ENCODE measurements around the gene SLC2A4RG. TPM values are rescaled to one million over a fixed set of nuclear protein-coding genes. Genes with fewer than 3 reads are reported as not detected.

SLC2A4RG gene
- total RNA-seq, 2 experiments from 2014 or later = 123 to 125 TPM

DNA sequence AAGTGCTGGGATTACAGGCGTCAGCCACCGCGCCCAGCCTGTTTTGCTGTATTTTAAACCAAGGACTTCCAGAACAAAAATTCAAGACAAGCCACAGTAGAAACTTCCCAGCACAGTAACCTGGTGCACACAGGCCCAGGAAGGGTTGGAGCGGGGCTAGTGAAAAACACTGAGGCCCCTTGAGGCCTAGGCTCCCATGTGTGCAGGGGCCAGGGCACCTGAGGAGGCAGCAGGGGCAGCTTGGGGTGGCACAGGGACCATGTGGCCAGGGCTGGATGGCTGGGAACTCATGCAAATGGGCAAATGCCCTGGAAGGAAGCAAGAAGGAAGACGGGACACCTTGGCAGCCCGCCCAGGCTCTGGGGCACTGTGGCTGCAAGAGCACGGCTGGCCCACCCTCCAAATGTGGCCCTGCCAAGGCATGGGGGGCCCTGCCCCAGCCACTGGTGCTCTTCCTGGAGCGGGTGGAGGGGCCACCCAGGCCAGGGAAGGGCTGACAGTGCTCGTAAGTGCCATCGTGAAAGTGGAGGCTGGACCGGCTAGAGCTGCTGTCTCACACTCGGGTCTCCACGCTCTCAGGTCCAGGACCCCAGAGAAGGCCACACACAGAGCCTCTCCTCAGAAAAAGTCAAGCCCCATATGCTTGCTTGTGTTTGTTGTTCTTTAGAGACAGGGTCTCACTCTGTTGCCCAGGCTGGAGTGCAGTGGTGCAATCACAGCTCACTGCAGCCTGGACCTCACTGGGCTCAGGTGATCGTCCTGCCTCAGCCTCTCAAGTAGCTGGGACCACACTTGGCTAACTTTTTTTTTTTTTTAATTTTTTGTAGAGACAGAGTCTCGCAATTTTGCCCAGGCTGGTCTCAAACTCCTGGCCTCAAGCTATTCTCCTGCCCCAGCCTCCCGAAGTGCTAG, 10.3 kb downstream of the SLC2A4RG start:
- ChIA-PET POLR2A (interaction anchor here (2.6 to 4.9 kb wide), 2 partner anchors 12 to 43 kb away, joined by 18 to 118 read pairs; partner anchors contain the start of genes ARFRP1, LIME1, SLC2A4RG and ZGPAT), CTCF (interaction anchor here (1.7 to 1.8 kb wide), 2 partner anchors 13 to 43 kb away, joined by 5 to 6 read pairs; partner anchors contain the start of gene LIME1)
- no peaks in the 10 kb centered on the region for H3K9me3 ChIP-seq (ENCODE audit: control insufficient read depth in 1 of 2, insufficient read depth in 1 of 2, low read length in 2 of 2)
- Mint-ChIP-seq H3K4me3 (no peak overlapping the region), H3K36me3 (ENCODE audit: low read depth) (no peaks in the 10 kb centered on the region), H3K27ac (peak overlapping the region; percentile 49), H3K4me1 (ENCODE audit: low read depth) (peaks cover 35% of the 10 kb centered on the region), H3K9me3 (no peaks in the 10 kb centered on the region), H3K27me3 (no peaks in the 10 kb centered on the region)
- intact Hi-C loops (cut with DNase I, micrococcal nuclease) = loop anchor here in 1 of 2 experiments (2.0 kb wide), 1 partner anchor 31 kb away; no protein-coding TSS in a partner anchor
- H3K4me1 ChIP-seq (ENCODE audit: insufficient read depth, low read length) = peaks cover 35% of the 10 kb centered on the region
- no peak overlapping the region for H3K4me3 ChIP-seq (ENCODE audit: low read length)
- no peak overlapping the region for H3K27ac ChIP-seq (ENCODE audit: low read depth in 1 of 2, low read length in 2 of 2)
- H3K36me3 ChIP-seq (ENCODE audit: insufficient read depth, low read length) = no peaks in the 10 kb centered on the region
- peak in 1 of 14 experiments; percentile 18 for DNase-seq
- no peak for ATAC-seq (ENCODE audit: poor library complexity)
- TF ChIP-seq, protein P1, sequence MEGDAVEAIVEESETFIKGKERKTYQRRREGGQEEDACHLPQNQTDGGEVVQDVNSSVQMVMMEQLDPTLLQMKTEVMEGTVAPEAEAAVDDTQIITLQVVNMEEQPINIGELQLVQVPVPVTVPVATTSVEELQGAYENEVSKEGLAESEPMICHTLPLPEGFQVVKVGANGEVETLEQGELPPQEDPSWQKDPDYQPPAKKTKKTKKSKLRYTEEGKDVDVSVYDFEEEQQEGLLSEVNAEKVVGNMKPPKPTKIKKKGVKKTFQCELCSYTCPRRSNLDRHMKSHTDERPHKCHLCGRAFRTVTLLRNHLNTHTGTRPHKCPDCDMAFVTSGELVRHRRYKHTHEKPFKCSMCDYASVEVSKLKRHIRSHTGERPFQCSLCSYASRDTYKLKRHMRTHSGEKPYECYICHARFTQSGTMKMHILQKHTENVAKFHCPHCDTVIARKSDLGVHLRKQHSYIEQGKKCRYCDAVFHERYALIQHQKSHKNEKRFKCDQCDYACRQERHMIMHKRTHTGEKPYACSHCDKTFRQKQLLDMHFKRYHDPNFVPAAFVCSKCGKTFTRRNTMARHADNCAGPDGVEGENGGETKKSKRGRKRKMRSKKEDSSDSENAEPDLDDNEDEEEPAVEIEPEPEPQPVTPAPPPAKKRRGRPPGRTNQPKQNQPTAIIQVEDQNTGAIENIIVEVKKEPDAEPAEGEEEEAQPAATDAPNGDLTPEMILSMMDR (IDR thresholded peaks at IDR 0.05) = no peak
- H3K27me3 ChIP-seq (ENCODE audit: control insufficient read depth in 1 of 2, insufficient read depth in 2 of 2, low read length in 2 of 2) = no peaks in the 10 kb centered on the region

DNA sequence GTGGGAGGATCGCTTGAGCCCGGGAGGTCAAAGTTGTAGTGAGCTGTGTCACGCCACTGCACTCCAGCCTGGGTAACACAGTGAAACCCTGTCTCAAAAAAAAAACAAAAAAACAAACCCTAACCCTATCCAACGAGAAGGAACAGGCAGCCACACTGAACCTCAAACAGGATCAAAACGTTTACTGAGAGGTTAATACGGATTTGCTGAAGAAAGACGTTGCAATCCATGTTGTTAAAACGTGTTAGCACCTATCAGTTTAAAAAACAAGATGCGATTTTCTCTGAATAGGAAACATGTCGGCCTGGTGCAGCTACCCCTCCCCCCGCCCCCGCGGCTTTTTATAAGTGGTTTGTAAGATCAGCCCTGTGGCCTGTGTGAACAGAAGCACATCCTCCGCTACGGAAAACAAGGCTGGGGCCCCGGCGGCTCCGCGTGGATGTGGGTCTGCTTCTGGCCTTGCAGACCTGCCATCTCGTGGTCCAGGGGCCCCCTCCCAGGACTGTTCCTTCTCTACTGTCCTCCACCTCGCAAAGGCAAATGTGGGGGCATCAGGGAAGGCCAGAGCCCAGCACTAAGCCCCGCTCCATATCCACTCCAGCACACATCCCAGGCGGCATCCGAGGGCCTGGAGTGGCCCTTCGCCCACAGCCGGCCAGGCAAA, 11.4 kb downstream of the SLC2A4RG start:
- DNase-seq (peak; percentile 44 to 86 (median 67)), ATAC-seq (ENCODE audit: poor library complexity) (peak; percentile 93)
- no peaks in the 10 kb centered on the region for H3K27me3 ChIP-seq (ENCODE audit: control insufficient read depth in 1 of 2, insufficient read depth in 2 of 2, low read length in 2 of 2)
- CTCF ChIA-PET = interaction anchor here (0.6 to 1.8 kb wide), 3 partner anchors 14 to 44 kb away, joined by 3 to 6 read pairs (median 5); partner anchors contain the start of gene LIME1
- H3K4me3 ChIP-seq (ENCODE audit: low read length) = peak overlapping the region; percentile 9
- Mint-ChIP-seq H3K36me3 (ENCODE audit: low read depth) (no peaks in the 10 kb centered on the region), H3K27ac (peak overlapping the region; percentile 93), H3K4me1 (ENCODE audit: low read depth) (peaks cover 32% of the 10 kb centered on the region), H3K27me3 (no peaks in the 10 kb centered on the region), H3K4me3 (peak overlapping the region; percentile 81), H3K9me3 (no peaks in the 10 kb centered on the region)
- intact Hi-C loops (cut with DNase I, micrococcal nuclease) = loop anchor here in 1 of 2 experiments (1.0 to 2.0 kb wide), 3 partner anchors 15 to 44 kb away; partner anchors contain the start of genes ARFRP1 and LIME1
- H3K9me3 ChIP-seq (ENCODE audit: control insufficient read depth in 1 of 2, insufficient read depth in 1 of 2, low read length in 2 of 2) = no peaks in the 10 kb centered on the region
- H3K36me3 ChIP-seq (ENCODE audit: insufficient read depth, low read length) = no peaks in the 10 kb centered on the region
- POLR2A ChIA-PET = interaction anchor here (0.8 to 4.9 kb wide), 8 partner anchors 13 to 649 kb away, joined by 3 to 118 read pairs (median 3); partner anchors contain the start of genes ARFRP1, LIME1, SLC2A4RG and STMN3
- peaks cover 35% of the 10 kb centered on the region for H3K4me1 ChIP-seq (ENCODE audit: insufficient read depth, low read length)
- H3K27ac ChIP-seq (ENCODE audit: low read depth in 1 of 2, low read length in 2 of 2) = peak overlapping the region; percentile 37 to 70
- TF ChIP-seq, protein P1 (IDR thresholded peaks at IDR 0.05) = no peak
